A172 (cell line): ENCODE data around the gene STAM. TPM values are rescaled to one million over a fixed set of nuclear protein-coding genes. Genes with fewer than 3 reads are reported as not detected.
A peak's percentile ranks its signal among the peaks of the same experiment; 100 is the strongest.

Experiments used
- DNase-seq: peaks from one replicate; pipeline ENCODE4 v3.0.0-alpha.2; 2015; ENCODE audit warnings: low spot score
- total RNA-seq: library from RNA; depleted of rRNA; stranded (reverse); fragments of >200 nt; shearing (Covaris generic); gene quantifications from 2 replicates; pipeline ENCODE4 v1.2.3, GENCODE V29; 2014

The STAM gene
- total RNA-seq, 1 experiment from 2014 or later, result 115 TPM

DNA sequence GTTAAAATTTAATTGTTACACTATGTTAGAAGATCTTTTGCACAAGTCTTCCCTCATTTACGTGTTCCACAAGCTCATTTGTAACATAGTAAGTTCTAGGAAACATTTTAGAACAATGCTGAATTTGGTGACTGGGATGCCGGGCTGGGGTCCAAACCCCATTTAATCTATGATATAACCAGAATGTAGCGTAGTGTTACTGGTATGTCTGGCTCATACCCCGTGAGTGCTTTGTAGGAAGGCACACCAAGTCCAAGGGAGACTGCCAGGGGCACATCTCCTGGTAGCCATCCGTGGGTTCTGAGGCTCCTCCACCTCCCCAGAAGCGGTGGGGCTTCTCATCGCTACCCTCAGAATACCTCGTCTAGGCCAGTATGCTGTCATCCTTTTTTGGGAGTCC is 86.7 kb downstream of the STAM start:
- DNase-seq, result no peak

DNA sequence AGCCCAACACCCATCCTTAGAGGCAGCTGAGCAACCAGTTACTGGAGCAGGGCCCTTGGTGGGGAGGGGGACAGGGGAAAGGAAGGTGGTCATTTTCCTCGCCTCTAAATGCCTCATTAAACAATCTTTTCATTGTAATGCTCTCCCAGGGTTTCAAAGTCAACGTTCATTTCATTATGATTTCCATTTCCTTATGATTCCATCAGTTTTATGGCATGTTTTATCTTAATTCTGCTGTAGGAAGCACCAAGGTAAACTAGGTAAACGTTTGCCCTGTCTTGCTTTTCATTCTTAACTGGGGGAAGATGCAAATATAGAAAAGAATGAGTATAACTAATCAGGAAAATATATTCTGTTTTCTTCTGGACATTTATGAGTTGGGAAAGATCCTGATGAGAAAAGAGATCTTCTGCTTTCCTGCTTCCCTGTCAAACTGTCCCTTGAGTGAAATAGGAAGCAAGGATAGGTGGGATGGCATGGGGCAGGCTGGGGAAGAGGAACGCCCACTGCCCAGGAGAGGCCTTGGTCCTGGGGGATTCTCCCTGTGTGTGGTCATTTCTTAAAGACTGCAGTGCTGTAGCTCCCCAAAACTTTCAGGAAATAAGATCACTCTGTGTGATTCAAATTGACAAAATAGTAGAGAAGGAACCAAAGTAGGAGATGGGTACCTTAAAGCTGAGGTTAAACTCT is 87.5 kb downstream of the STAM start:
- no peak for DNase-seq

DNA sequence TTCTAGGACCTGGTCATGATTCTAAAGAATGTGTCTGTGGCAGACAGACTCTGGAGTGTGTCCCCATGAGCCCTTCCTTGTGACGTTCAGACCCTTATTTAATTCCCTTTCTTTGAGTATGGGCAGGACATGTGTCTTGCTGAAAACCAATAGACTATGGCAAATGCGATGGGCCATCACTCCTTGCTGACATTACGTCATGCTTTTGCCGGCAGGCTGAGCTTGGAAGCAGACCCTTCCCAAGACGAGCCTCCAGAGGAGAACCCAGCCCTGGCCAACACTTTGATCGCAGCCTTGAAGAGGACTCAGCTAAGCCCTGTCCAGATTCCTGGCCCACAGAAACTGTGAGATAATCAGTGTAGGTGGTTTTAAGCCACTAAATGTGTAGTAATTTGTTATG is 89.7 kb downstream of the STAM start:
- no peak for DNase-seq

DNA sequence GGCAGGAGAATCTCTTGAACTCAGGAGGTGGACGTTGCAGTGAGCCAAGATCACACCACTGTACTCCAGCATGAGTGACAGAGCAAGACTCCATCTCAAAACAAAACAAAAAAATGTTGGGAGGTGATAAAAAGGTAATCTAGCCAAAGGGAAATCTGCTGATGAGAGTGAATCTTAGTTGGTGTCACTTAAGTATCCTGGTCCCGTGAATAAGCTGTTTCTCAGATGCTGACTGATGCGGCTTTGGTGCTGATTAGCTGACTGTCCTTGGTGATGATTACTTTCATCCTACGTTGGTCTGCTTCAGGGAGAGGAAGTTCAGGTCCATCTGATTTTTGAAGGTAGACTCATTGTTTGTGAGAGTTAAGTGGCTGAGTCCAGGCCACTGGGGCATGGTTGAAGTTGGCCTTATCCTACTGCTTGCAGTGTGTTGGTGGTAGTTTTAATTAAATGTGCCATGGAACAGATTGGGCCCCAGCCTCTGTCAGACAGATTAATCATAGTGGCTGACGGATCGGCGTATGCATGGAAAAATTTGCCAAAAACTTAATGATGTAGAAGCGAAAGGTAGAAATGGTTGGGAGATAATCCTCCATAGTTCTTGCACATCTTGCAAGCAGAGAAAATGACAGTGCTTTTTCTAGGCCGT is 90.6 kb downstream of the STAM start:
- DNase-seq, result no peak

DNA sequence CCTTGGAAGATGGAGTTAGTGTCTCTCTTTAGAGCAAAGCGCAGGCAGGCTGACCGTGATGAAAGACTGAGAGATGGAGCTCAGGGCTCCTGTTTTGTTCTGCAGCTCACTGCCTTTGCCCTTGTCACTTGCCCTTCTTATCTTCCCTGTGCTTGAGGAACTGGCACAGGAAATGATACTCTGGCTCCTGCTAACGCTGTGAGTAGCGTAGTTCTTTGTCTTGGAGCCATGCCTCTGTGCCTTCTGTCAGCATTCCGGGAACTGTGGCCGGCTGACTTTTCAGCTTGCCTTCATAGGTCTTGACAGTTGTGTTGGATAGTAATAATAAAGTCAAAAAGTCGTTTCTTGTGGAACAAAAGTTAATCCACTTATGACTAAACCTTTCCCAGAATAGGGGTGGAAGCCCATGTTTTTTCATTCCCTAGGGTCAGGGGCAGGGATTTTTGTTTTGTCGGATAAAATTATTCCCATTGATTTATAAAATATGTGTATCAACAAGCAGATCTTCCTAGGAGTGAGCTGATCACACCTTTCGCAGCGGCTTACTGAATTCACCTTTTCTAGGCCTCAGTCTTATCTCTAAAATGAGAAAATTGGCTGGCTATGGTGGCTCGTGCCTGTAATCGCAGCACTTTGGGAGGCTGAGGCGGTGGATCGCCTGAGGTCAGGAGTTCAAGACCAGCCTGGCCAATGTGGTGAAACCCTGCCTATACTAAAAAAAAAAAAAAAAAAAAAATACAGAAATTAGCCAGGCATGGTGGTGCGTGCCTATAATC is 91.4 kb downstream of the STAM start:
- DNase-seq, result no peak

DNA sequence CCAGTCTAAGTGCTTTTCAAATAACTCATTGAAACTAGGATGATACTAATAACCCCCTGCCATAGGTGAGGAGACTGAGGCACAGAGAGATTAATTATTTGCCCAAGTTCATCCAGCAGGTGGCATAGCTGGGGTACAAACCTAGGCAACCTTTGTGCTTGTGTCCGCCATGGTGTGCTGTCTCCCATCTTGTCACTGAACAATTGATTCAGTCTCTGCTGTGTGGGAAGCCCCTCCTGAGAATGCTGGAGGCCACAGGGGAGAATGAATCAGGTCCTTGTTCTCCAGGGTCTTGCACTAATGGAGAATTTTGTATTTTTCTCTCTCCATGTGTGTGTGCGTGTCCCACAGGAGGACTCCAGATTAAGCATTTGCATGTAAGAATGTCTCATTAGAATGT is 92.3 kb downstream of the STAM start:
- DNase-seq, result no peak

DNA sequence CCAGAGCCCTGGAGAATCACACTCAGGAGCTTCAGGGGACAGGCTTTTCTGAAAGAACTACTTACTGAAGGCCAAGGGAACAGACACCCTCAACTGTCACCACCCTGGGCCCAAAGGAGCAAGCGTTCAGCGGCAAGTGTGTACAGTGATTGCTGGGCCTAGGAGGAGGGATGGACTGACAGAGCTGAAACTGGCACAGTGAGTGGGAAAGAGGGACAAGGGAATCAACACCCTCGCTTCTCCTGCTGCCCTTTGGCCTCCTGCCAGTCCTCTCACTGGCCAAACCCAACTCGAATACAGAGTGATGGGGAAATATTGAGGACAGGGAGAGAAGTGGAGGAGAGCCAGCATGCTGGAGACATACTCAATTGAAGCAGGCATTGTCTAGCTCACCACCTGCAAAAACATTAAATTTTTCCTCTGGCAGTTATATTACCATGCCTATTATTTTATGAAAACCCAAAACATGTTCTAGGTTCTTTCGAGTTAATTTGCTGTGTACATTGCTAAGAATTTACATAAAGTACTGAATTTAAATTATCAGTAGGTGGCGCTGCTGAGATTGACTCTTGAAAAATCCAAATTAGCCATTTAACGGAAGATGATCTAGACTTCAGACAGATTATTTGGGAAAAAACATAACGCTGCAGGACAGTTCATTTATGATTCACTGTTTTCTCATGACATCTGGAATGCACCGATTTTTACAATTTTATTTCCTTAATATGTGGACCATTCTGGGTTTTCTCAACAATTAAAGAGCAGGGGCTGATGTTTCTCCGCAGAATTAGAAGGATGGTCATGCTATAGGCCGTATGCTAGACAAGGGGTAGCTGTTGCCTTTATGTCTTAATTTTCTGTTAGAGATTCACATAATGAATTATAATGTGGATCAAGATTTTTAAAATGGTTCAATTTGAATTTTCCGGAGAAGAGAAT is 93.3 kb downstream of the STAM start:
- DNase-seq, result peak; percentile 43

DNA sequence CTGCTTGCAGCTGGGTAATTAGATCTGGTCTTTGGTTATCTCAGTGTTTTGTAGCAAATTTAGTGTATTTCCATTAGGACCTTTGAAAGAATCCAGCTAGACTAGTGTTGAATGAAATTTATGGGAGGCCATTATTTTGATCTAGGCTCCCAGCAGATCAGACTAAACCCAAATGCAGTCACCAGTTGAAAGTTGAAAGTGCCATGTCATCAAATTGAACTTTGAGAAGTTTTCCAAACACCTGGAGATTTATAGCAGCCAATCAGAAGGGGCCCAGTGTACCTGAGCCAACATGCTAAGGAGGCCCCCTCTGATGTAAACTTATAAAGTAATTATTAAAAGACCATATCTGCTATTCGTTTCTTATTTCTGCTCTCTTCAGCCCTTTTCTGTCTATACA is 96.7 kb downstream of the STAM start:
- DNase-seq, result no peak

DNA sequence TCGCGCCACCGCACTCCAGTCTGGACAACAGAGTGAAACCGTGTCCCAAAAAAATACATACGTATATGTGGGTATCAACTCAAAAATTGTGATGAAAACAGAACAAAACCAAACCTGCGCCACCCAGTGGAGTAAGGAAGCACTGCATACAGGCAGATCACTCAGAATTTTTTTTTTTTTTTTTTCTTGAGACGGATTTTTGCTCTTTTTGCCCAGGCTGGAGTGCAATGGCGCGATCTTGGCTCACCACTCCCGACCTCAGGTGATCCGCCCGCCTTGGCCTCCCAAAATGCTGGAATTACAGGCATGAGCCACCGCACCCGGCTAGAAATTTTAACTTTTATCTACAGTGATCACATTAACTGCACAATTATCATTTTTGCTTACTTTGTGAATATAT is 99.0 kb downstream of the STAM start:
- DNase-seq, result peak; percentile 44

DNA sequence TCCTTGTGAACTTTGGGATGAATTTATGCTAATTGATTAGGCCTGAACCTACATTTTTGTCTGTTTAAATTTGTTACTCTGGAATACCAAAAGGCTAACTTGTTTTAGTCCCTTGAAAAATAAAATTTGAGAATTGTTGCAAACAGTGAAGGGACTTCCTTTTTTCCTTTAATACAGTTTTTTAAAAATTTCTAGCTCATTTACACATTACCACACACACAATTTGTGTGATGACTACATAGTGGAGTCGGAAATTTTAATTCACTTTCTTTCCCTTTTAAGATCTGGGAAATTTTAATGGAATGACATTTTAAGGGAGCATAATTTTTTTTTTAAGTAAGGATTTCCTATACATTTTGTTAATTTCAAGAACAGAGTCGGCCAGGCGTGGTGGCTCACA is 99.5 kb downstream of the STAM start:
- DNase-seq, result no peak

DNA sequence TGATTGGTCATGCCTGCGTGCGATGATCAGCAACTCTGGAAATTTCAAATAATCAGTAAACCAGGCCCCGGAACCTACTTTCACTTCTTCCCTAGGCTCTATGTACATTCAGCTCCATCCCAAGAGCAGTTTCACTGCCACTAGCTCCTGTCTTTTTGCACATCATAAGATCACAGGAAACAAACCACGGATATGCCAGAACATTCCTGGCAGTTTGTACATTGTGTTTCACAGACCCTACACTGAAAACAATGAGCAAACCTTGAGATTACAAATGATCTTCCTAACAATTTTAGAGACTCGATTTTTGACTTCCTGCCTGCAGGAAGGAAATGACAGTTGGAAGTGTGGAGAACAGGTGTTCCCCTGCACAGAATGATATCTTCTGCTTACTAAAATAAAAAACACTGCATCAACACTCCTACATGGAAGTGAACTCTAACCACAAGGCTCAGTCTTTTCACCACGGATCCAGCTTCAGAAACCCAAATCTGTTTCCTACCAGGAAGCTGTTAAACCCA is 100.5 kb downstream of the STAM start:
- no peak for DNase-seq

DNA sequence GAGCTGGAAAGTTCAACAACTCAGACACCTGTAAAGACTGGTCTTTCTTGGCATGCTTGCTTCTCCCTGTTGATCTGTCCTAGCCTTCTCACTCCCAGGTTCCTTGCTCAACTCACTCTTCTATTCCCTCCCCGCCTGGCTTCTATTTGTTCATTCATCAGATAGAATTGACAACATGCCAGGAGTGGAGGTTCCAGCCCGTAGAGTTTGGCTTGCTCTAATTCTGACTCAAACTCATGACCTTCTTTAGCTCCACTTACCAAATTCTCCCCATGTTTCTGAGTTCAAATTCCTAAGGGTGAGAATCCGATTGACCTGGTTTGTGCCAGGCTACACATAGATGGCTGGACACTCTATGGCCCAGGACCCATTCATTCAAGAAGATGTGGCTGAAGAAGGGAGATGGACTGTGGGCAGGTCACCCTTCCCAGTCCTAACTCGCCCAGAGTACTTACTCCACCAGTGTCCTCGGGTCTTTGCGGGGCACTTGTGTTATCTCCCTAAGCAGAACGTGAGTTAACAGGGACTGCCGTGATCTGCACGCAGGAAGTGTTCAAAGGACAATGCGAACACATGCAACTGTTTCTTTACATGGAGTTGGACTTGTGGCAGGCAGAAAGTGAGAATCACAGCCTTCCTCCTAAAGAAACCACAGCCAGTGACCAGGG is 104.1 kb downstream of the STAM start:
- no peak for DNase-seq

DNA sequence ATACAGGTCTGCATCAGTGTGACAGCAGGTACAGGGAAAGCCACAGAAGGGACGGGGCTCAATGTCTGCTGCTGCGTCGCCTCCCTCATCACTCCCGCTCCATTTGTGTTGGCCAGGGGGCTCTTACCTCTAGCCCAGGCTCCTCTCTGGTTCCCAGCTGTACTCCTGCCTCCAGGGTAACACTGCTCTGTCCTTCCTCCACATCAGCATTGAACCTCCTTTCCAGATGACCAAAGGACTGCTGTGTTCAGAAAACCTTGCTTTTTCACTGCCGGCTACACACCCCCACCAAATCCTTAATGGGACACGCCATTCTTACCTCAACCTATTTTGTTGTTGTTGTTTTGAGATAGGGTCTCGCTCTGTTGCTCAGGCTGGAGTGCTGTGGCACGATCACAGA is 105.9 kb downstream of the STAM start:
- DNase-seq, result no peak

DNA sequence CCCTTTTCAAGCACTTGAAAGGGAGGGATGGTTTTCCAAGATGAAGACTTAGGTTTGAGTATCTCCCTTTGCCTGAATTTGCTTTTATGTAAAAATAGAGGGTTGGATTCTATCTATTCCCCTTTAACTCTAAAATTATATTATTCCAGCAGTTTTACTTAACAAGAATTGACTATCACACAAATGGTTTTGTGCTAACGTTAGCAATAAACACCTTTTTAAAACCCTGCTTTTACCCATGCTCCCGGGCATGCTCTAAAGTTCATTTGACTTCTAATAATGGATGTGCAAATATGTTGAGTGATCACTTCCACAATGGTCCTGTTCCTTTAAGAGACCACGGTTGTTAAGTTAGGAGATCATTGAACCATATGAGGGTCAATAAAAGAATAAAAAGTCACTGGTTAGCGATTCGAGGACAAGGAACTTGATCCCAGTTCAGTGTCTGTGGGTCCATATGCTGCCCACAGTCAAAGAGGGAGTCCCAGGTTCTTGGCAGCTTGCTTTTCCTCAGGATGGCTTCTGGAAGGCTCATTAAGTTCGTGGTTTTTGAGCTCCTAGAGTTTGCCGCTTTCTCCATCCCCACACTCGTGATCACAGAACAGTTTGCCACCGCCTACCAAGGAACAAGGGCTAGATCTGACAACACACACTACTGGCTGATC is 108.0 kb downstream of the STAM start, which contains the start of gene TMEM236:
Gene TMEM236 (plus strand): TSS at position 421 of the 665 bp plus-strand sequence. CDS start 95 bp downstream, at position 516.
- DNase-seq, result no peak

DNA sequence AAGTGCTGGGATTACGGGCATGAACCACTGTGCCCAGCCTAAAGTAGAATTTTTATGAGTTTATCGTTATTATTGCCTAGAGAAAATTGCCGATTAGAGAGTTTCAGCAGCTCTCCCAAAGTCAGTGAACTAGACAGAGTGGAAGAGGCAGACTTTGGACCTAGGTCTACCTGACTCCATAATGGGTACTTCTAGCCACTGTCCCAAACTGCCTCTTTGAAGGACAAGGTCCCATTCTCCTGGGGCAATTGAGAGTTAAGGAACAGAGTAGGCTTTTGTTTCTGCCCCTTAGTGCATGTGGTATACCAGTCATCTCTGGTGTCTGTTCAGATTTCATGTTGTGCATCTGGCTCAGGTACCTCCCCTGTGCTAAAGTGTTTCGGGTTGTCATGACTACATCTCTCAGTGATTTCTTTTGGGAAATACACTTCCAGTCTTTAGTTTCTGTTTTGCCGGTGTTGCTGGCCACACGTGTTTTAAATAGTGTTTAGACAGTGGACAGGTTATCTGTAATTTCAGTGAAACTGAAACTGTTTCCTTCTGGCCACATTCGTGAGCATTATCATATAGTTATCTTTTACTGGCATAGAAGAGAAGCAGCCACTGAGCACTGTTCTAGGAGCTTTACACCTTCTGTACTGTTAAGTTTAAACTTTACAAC is 112.7 kb downstream of the STAM start:
- peak; percentile 14 for DNase-seq

DNA sequence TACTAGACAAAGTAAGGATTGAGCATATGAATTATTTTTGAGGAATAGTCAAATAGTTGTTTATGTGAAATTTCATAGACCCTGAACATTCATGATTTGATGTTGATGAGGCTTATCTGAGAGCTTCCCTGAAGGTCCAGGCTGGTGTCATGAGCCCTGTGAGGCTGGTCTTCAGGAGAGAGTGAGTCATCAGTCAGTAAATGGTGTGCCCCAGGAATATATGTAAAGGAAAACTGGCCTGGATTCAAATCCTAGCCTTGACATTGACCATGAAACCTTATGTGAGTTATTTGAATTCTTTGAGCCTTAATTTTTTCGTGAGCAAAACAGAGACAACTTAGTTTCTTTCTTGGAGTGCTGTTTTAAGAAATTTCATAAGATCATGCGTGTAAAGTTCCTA is 114.2 kb downstream of the STAM start:
- DNase-seq, result no peak

DNA sequence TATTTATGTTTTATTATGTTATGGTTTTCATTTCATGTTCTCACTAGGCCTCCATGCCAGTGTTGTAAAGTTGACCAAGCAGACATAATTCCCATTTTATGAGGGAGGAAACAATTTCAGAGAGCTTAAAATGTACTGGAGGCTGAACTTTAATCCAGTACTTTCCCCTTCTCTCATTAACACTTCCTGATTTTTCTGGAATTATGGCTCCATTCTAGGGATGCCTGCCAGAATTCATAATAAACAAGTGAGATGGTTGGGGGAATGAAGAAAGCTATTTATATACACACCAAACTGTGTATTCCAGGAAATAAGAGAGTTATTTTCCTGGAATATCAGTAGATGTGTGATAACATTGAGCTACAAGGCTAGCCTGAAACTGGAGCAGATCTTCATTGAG is 114.9 kb downstream of the STAM start:
- DNase-seq, result no peak

DNA sequence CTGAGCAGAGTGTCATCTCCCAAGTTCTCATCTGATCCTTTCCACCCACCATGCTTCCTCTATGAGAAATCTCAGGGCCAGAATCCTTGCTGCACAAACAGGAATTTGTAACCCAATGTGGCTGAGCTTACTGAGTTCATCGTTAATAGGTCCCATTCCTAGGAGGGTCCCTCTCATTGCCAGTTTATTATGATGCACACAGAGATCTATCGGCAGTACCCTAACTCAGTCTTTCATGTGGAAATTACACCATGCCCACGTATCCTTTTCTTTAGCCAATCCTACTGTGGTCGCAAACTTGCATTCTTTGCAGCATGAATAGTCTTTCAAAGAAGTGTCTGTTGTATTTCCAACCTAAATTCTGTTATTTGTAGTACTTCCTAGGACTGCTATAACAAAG is 120.2 kb downstream of the STAM start:
- DNase-seq, result no peak

DNA sequence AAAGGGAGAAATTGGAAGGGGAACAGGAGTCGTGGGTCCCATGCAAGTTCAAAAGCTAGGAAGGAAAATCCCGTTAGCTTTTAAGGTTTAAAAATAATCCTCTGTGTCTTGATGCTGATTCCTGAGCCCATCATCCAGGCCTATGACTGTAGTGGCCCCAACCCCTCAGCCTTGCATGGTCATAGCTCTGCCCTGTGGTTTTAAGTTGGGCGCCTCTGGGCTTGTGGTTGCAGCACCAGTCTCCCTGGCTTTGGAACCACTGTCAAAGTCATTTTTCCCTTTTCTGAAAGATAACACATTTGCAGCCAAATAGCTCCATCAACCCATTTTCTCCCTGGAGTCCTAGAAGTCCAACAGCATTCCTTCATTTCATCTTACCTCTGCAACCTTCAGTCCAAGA is 121.7 kb downstream of the STAM start:
- no peak for DNase-seq
